ENCODE data around the gene CELSR2. TPM values are rescaled to one million over a fixed set of nuclear protein-coding genes. Genes with fewer than 3 reads are reported as not detected.

Gene CELSR2
- total RNA-seq, 1 experiment from 2014 or later, result 8.3 TPM

DNA sequence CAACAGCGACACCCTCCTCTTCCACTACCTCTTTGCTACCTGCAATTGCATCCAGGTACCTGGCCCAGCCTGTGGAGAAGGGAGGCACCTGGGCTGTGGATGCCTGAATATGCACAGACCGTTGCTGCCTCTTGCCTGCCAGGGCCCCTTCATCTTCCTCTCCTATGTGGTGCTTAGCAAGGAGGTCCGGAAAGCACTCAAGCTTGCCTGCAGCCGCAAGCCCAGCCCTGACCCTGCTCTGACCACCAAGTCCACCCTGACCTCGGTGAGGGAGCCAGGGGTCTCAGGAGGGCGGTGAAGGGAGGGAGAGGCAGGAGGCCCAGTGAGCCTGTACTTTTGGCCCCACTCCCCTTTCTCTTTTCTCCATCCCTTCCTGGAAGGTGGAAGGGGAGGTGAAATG is 22.1 kb downstream of the CELSR2 start:
- Histone ChIP-seq H3K9me3 (no peaks in the 10 kb centered on the region), H3K27me3 (replicated peaks; ENCODE audit: control insufficient read depth, insufficient read depth, low read length) (no peaks in the 10 kb centered on the region), H3K4me1 (peaks cover 34% of the 10 kb centered on the region), H3K36me3 (ENCODE audit: control insufficient read depth, insufficient read depth, low read length) (no peaks in the 10 kb centered on the region), H3K4me3 (ENCODE audit: low read depth, low read length) (no peak overlapping the region)
- H3K36me3 Mint-ChIP-seq (ENCODE audit: insufficient read depth, unreplicated experiment), result peaks cover 8% of the 10 kb centered on the region
- no TSS peak for BruUV-seq (replicated peaks)
- no peak overlapping the region for H3K4me3 Mint-ChIP-seq (ENCODE audit: unreplicated experiment)
- CTCF ChIA-PET, result no interaction called here
- POLR2A ChIA-PET, result no interaction called here
- H3K9me3 Mint-ChIP-seq (ENCODE audit: unreplicated experiment), result no peaks in the 10 kb centered on the region
- TF ChIP-seq, protein P1, sequence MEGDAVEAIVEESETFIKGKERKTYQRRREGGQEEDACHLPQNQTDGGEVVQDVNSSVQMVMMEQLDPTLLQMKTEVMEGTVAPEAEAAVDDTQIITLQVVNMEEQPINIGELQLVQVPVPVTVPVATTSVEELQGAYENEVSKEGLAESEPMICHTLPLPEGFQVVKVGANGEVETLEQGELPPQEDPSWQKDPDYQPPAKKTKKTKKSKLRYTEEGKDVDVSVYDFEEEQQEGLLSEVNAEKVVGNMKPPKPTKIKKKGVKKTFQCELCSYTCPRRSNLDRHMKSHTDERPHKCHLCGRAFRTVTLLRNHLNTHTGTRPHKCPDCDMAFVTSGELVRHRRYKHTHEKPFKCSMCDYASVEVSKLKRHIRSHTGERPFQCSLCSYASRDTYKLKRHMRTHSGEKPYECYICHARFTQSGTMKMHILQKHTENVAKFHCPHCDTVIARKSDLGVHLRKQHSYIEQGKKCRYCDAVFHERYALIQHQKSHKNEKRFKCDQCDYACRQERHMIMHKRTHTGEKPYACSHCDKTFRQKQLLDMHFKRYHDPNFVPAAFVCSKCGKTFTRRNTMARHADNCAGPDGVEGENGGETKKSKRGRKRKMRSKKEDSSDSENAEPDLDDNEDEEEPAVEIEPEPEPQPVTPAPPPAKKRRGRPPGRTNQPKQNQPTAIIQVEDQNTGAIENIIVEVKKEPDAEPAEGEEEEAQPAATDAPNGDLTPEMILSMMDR (IDR thresholded peaks at IDR 0.05; ENCODE audit: insufficient read depth in 1 of 2, low read depth in 1 of 2, low read length in 1 of 2, severe bottlenecking in 1 of 2, unreplicated experiment in 1 of 2), result no peak
- no peak for DNase-seq
- H3K27ac Mint-ChIP-seq (ENCODE audit: unreplicated experiment), result no peak overlapping the region
- H3K4me1 Mint-ChIP-seq (ENCODE audit: low read depth, unreplicated experiment), result peaks cover 15% of the 10 kb centered on the region
- no peaks in the 10 kb centered on the region for H3K27me3 Mint-ChIP-seq (ENCODE audit: insufficient read depth, unreplicated experiment)
- intact Hi-C loops (cut with micrococcal nuclease; ENCODE audit: unreplicated experiment), result no loop called here

DNA sequence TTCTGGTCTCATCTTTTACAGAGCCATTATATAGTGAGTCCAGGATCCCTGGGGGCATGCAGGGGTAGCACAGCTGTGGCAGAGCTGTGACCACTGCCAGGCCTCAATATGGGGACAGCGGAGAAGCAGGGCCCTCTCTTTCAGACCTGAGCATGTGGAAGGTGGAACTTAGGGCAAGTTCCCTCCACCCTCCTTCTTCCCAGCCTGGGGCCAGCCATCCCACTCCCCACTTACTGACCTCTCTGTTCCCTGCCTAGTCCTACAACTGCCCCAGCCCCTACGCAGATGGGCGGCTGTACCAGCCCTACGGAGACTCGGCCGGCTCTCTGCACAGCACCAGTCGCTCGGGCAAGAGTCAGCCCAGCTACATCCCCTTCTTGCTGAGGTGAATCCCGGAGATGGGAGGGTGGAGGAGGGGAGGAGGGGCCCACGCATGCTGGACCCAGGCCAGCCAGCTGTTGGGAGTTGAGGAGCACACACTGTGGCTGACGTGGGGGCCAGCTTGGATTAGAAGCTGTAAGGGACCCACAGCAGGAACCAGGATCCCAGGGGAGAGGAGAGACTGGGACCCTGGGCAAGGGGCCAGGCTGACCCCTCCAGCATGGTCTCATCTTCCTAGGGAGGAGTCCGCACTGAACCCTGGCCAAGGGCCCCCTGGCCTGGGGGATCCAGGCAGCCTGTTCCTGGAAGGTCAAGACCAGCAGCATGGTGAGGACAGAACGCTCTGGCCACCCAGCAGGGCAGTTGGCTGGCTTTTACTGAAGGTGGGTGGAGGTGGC is 22.9 kb downstream of the CELSR2 start:
- ChIA-PET POLR2A (no interaction called here), CTCF (no interaction called here)
- no peaks in the 10 kb centered on the region for H3K9me3 ChIP-seq
- H3K9me3 Mint-ChIP-seq (ENCODE audit: unreplicated experiment), result no peaks in the 10 kb centered on the region
- no peaks in the 10 kb centered on the region for H3K27me3 ChIP-seq (replicated peaks; ENCODE audit: control insufficient read depth, insufficient read depth, low read length)
- TF ChIP-seq, protein P1 (IDR thresholded peaks at IDR 0.05; ENCODE audit: insufficient read depth in 1 of 2, low read depth in 1 of 2, low read length in 1 of 2, severe bottlenecking in 1 of 2, unreplicated experiment in 1 of 2), result no peak
- no peaks in the 10 kb centered on the region for H3K36me3 ChIP-seq (ENCODE audit: control insufficient read depth, insufficient read depth, low read length)
- peak overlapping the region; percentile 16 for H3K4me3 Mint-ChIP-seq (ENCODE audit: unreplicated experiment)
- H3K4me1 ChIP-seq, result peaks cover 37% of the 10 kb centered on the region
- H3K27me3 Mint-ChIP-seq (ENCODE audit: insufficient read depth, unreplicated experiment), result no peaks in the 10 kb centered on the region
- no peak overlapping the region for H3K4me3 ChIP-seq (ENCODE audit: low read depth, low read length)
- BruUV-seq (replicated peaks), result no TSS peak
- peak in 1 of 2 experiments; percentile 18 for DNase-seq
- peaks cover 15% of the 10 kb centered on the region for H3K4me1 Mint-ChIP-seq (ENCODE audit: low read depth, unreplicated experiment)
- intact Hi-C loops (cut with micrococcal nuclease; ENCODE audit: unreplicated experiment), result no loop called here
- peak overlapping the region; percentile 73 for H3K27ac Mint-ChIP-seq (ENCODE audit: unreplicated experiment)
- H3K36me3 Mint-ChIP-seq (ENCODE audit: insufficient read depth, unreplicated experiment), result peaks cover 8% of the 10 kb centered on the region

DNA sequence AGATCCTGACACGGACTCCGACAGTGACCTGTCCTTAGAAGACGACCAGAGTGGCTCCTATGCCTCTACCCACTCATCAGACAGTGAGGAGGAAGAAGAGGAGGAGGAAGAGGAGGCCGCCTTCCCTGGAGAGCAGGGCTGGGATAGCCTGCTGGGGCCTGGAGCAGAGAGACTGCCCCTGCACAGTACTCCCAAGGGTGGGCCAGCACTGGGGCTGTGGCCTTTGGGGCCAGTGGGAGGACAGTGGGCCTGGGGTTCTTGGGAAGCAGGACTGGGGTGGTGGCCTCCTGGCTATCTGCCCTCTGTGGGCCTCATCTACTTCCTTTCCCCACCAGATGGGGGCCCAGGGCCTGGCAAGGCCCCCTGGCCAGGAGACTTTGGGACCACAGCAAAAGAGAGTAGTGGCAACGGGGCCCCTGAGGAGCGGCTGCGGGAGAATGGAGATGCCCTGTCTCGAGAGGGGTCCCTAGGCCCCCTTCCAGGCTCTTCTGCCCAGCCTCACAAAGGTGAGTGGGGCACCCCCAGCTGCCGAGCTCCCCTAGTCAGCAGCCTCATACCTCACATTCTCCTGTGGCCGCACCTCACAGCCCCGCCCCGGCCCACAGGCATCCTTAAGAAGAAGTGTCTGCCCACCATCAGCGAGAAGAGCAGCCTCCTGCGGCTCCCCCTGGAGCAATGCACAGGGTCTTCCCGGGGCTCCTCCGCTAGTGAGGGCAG is 23.6 kb downstream of the CELSR2 start:
- H3K4me3 ChIP-seq (ENCODE audit: low read depth, low read length), result peak overlapping the region; percentile 4
- peaks cover 8% of the 10 kb centered on the region for H3K36me3 Mint-ChIP-seq (ENCODE audit: insufficient read depth, unreplicated experiment)
- TF ChIP-seq, protein P1 (IDR thresholded peaks at IDR 0.05; ENCODE audit: insufficient read depth in 1 of 2, low read depth in 1 of 2, low read length in 1 of 2, severe bottlenecking in 1 of 2, unreplicated experiment in 1 of 2), result no peak
- no peaks in the 10 kb centered on the region for H3K9me3 Mint-ChIP-seq (ENCODE audit: unreplicated experiment)
- POLR2A ChIA-PET, result no interaction called here
- peak; percentile 42 to 66 for DNase-seq
- no peaks in the 10 kb centered on the region for H3K9me3 ChIP-seq
- intact Hi-C loops (cut with micrococcal nuclease; ENCODE audit: unreplicated experiment), result no loop called here
- H3K4me3 Mint-ChIP-seq (ENCODE audit: unreplicated experiment), result peak overlapping the region; percentile 16
- no peaks in the 10 kb centered on the region for H3K27me3 Mint-ChIP-seq (ENCODE audit: insufficient read depth, unreplicated experiment)
- H3K4me1 ChIP-seq, result peaks cover 45% of the 10 kb centered on the region
- no peaks in the 10 kb centered on the region for H3K36me3 ChIP-seq (ENCODE audit: control insufficient read depth, insufficient read depth, low read length)
- peaks cover 15% of the 10 kb centered on the region for H3K4me1 Mint-ChIP-seq (ENCODE audit: low read depth, unreplicated experiment)
- CTCF ChIA-PET, result interaction anchor here (0.5 to 0.6 kb wide), 3 partner anchors 34 to 181 kb away, joined by 3 to 4 read pairs (median 3); partner anchors contain the start of gene MYBPHL
- H3K27ac Mint-ChIP-seq (ENCODE audit: unreplicated experiment), result peak overlapping the region; percentile 73
- no peaks in the 10 kb centered on the region for H3K27me3 ChIP-seq (replicated peaks; ENCODE audit: control insufficient read depth, insufficient read depth, low read length)
- BruUV-seq (replicated peaks), result no TSS peak
